Lower lobe of right lung (tissue), 2 donors: ENCODE results near the gene AJM1. TPM values are rescaled to one million over a fixed set of nuclear protein-coding genes. Genes with fewer than 3 reads are reported as not detected.
A peak's percentile ranks its signal among the peaks of the same experiment; 100 is the strongest.

Source experiments
- ATAC-seq, 2 donors: fragments of 200-7000 bp; cut with Tn5 transposase; one replicate each; pipeline ENCODE4 v1.9.1; 2020 to 2022; ENCODE audit warnings: mild to moderate bottlenecking in 2 of 2, moderate library complexity in 2 of 2
- DNase-seq: peaks from one replicate; pipeline ENCODE4 v3.0.0-alpha.2; 2020
- H3K27ac ChIP-seq: fragments of 200-600 bp; one replicate; pipeline ENCODE4 v1.8.0; 2022
- H3K27me3 ChIP-seq: fragments of 200-600 bp; one replicate; pipeline ENCODE4 v1.8.0; 2022; ENCODE audit warnings: low read depth
- H3K36me3 ChIP-seq: fragments of 200-600 bp; one replicate; pipeline ENCODE4 v1.8.0; 2022; ENCODE audit warnings: mild to moderate bottlenecking
- H3K4me1 ChIP-seq: fragments of 200-600 bp; one replicate; pipeline ENCODE4 v1.8.0; 2022
- H3K4me3 ChIP-seq: fragments of 200-600 bp; one replicate; pipeline ENCODE4 v1.8.0; 2022; ENCODE audit warnings: mild to moderate bottlenecking
- H3K9me3 ChIP-seq: fragments of 200-600 bp; one replicate; pipeline ENCODE4 v1.8.0; 2022
- intact Hi-C: fragments of 100-400 bp; cut with DNase I; formaldehyde crosslinking; loops from one replicate; pipeline ENCODE4 v1.11.0; 2022
- total RNA-seq: library from RNA; stranded (reverse); fragmentation: NEBNext Ultra II Directional; extraction: Animal tissue kit (Norgen Biotek cat#: 25700); gene quantifications from one replicate; pipeline ENCODE4 v1.2.1, GENCODE V29; 2021
- TF ChIP-seq, protein P1 (sequence below): fragments of 200-600 bp; IDR thresholded peaks from one replicate; pipeline ENCODE4 v1.8.0; 2022; ENCODE audit warnings: antibody characterized with exemption, mild to moderate bottlenecking
- donor health status: DM: no; HTN: yes; CAD: no; lungs with severe emphysema.

Gene AJM1
- total RNA-seq, 1 donor from 2014 or later, result 3.5 TPM

DNA sequence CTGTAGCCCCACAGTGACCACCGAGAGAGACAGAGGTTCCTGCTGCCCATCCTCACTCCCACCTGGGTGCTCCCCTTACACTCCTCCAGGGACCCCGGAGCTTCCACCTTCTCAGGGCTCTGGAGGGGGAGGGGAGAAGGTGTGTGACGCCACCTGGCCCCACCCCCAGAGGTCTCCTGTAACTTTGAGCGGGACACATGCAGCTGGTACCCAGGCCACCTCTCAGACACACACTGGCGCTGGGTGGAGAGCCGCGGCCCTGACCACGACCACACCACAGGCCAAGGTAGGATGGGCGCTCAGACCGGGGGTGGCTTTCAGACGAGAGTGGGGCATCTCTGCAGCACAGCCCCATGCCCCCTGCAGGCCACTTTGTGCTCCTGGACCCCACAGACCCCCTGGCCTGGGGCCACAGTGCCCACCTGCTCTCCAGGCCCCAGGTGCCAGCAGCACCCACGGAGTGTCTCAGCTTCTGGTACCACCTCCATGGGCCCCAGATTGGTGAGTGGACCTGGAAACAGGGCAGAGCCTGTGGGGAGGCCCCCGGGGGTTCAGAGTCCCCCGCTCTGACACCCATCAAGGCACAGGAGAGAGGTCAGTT lies 14.4 kb downstream of the AJM1 start:
- peaks cover 18% of the 10 kb centered on the region for H3K36me3 ChIP-seq
- intact Hi-C loops, result no loop called here
- ATAC-seq, result no peak
- no peak for DNase-seq
- H3K4me3 ChIP-seq, result no peak overlapping the region
- H3K27ac ChIP-seq, result no peak overlapping the region
- H3K27me3 ChIP-seq, result no peaks in the 10 kb centered on the region
- TF ChIP-seq, protein P1, sequence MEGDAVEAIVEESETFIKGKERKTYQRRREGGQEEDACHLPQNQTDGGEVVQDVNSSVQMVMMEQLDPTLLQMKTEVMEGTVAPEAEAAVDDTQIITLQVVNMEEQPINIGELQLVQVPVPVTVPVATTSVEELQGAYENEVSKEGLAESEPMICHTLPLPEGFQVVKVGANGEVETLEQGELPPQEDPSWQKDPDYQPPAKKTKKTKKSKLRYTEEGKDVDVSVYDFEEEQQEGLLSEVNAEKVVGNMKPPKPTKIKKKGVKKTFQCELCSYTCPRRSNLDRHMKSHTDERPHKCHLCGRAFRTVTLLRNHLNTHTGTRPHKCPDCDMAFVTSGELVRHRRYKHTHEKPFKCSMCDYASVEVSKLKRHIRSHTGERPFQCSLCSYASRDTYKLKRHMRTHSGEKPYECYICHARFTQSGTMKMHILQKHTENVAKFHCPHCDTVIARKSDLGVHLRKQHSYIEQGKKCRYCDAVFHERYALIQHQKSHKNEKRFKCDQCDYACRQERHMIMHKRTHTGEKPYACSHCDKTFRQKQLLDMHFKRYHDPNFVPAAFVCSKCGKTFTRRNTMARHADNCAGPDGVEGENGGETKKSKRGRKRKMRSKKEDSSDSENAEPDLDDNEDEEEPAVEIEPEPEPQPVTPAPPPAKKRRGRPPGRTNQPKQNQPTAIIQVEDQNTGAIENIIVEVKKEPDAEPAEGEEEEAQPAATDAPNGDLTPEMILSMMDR, result no peak
- peaks cover 11% of the 10 kb centered on the region for H3K4me1 ChIP-seq
- H3K9me3 ChIP-seq, result no peaks in the 10 kb centered on the region

DNA sequence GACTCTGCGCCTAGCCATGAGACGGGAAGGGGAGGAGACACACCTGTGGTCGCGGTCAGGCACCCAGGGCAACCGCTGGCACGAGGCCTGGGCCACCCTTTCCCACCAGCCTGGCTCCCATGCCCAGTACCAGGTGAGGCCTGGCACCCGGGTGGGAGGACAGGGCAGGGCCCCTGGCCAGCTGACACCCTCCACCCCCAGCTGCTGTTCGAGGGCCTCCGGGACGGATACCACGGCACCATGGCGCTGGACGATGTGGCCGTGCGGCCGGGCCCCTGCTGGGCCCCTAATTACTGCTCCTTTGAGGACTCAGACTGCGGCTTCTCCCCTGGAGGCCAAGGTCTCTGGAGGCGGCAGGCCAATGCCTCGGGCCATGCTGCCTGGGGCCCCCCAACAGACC lies 14.9 kb downstream of the AJM1 start:
- intact Hi-C loops, result no loop called here
- no peak for DNase-seq

DNA sequence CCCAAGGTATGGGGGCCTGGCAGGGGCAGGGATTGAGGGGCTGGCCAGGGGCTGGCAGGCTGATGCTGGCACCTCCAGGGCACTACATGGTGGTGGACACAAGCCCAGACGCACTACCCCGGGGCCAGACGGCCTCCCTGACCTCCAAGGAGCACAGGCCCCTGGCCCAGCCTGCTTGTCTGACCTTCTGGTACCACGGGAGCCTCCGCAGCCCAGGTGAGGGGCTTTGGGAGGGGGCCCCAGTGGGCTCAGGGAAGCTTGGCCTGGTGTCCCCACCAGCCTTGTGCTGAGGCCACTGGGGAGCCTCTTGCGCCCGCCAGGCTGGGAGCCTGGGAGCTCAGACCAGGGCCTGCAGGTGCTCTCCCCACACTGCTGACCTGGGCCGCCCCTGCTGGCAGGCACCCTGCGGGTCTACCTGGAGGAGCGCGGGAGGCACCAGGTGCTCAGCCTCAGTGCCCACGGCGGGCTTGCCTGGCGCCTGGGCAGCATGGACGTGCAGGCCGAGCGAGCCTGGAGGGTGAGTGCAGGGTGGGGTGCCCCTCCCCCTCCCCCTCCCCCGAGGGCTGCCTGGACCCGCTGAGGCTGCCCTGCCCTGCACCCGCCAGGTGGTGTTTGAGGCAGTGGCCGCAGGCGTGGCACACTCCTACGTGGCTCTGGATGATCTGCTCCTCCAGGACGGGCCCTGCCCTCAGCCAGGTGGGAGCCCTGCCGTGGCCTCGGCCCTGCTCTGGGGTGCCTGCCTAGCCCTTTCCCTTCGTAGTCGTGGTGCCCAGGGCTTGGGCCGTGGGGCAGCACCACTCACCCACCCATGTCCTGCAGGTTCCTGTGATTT lies 15.5 kb downstream of the AJM1 start:
- Histone ChIP-seq H3K36me3 (peaks cover 25% of the 10 kb centered on the region), H3K27me3 (no peaks in the 10 kb centered on the region), H3K4me1 (peaks cover 11% of the 10 kb centered on the region), H3K4me3 (no peak overlapping the region), H3K9me3 (no peaks in the 10 kb centered on the region), H3K27ac (no peak overlapping the region)
- intact Hi-C loops, result no loop called here
- ATAC-seq (peak in 1 of 2 donors; percentile 2), DNase-seq (no peak)
- TF ChIP-seq, protein P1, result no peak

More for the DNA sequence above, 14.9 kb downstream of the AJM1 start:
- H3K27me3 ChIP-seq, result no peaks in the 10 kb centered on the region
- ATAC-seq, result no peak
- TF ChIP-seq, protein P1, result no peak
- H3K9me3 ChIP-seq, result no peaks in the 10 kb centered on the region
- H3K36me3 ChIP-seq, result peaks cover 19% of the 10 kb centered on the region
- H3K4me3 ChIP-seq, result no peak overlapping the region
- H3K27ac ChIP-seq, result no peak overlapping the region
- peaks cover 11% of the 10 kb centered on the region for H3K4me1 ChIP-seq

DNA sequence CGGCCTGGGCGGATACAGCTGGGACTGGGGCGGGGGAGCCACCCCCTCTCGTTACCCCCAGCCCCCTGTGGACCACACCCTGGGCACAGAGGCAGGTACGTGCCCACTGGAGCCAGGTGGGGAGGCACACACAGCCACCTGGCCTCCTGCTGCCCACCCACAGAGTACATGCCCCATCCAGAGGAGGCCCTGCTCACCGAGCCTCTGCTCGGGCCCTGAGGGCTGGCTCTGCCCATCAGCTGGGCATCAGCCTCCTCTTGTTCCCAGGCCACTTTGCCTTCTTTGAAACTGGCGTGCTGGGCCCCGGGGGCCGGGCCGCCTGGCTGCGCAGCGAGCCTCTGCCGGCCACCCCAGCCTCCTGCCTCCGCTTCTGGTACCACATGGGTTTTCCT lies 16.2 kb downstream of the AJM1 start:
- Histone ChIP-seq H3K36me3 (peaks cover 32% of the 10 kb centered on the region), H3K4me1 (peaks cover 11% of the 10 kb centered on the region), H3K4me3 (no peak overlapping the region), H3K9me3 (no peaks in the 10 kb centered on the region), H3K27me3 (no peaks in the 10 kb centered on the region), H3K27ac (no peak overlapping the region)
- intact Hi-C loops, result no loop called here
- ATAC-seq (no peak), DNase-seq (no peak)
- TF ChIP-seq, protein P1, result no peak

DNA sequence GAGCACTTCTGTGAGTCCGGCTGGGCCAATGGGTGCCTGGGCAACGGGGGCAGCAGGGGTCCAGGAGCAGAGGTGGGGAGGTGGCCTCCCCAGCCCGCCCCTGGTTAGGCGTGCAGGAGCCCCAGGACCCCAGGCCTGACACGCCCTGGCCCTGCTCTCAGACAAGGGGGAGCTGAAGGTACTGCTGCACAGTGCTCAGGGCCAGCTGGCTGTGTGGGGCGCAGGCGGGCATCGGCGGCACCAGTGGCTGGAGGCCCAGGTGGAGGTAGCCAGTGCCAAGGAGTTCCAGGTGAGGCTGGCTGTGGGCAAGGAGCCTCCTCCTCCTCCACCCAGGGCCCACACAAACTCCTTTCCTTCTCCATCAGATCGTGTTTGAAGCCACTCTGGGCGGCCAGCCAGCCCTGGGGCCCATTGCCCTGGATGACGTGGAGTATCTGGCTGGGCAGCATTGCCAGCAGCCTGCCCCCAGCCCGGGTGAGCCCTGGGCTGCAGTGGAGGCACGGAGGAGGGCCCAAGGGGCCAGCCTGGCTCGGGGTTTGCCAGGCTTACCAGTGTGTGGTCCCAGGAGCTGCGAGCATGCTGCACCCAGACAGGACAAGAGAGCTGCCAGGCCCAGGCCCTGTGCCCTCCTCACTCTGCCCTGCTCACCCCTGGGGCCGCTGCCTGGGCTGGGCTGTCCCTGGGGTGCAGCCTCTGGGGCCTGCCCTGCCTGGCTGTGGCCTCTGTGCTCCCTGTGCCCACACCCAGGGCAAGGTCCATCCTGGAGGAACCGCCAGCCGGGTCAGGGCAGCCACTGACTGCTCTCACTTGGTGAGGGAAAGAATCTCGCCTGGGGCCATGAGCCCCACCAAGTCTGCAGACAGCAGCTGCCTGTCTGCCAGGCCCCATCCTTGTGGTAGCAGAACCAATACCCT lies 16.8 kb downstream of the AJM1 start:
- no peak overlapping the region for H3K27ac ChIP-seq
- no peak overlapping the region for H3K4me3 ChIP-seq
- no peaks in the 10 kb centered on the region for H3K27me3 ChIP-seq
- ATAC-seq (peak; percentile 19 to 49), DNase-seq (peak; percentile 70)
- intact Hi-C loops, result no loop called here
- TF ChIP-seq, protein P1, result no peak
- H3K36me3 ChIP-seq, result peaks cover 38% of the 10 kb centered on the region
- no peaks in the 10 kb centered on the region for H3K9me3 ChIP-seq
- peaks cover 15% of the 10 kb centered on the region for H3K4me1 ChIP-seq
